ENCODE data around the gene CALML6.
A peak's percentile ranks its signal among the peaks of the same experiment; 100 is the strongest.

CALML6 gene

DNA sequence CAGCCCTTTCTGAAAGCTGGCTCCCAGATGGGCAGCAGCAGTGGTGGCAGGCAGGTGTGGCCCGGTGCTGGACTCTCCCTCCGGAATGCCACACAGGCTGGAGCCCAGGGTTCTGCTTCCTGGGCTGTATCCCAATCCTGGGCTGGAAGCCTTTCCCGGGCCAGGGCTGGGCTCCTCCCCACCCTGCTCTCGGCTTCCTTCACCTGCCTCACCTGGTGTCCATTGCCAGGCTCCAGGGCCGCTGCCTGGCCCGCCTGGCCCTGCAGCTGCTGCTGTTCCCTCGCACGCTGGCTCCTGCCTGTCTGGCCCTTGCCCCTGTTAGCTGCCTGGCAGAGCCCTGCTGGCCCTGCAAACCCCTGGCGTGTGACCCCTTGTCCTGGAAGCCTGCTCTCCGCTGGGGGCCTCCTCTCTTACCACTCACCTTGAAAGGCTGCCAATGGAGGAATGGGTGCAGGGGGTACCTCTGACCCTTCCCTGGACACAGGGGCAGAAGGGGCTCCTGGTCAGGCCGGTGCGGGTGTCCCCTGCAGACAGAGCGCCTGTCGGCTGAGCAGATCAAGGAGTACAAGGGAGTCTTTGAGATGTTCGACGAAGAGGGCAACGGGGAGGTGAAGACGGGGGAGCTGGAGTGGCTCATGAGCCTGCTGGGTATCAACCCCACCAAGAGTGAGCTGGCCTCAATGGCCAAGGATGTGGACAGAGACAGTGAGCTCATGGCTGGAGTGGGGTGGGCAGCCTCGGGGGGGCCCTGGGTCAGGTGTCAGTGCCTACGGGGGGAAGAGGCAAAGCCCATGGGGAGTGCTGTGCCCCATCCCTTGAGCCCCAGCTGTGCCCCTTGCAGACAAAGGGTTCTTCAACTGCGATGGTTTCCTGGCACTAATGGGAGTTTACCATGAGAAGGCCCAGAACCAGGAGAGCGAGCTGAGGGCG lies 1.1 kb downstream of the CALML6 start:
- H3K4me3 ChIP-seq (ENCODE audit: low read depth, low read length): no peak overlapping the region
- CTCF ChIA-PET: no interaction called here
- no peaks in the 10 kb centered on the region for H3K4me1 ChIP-seq (ENCODE audit: control insufficient read depth, insufficient read depth, low read length)
- no peaks in the 10 kb centered on the region for H3K36me3 ChIP-seq (ENCODE audit: control insufficient read depth in 2 of 2, insufficient read depth in 1 of 2, low read length in 2 of 2)
- POLR2A ChIA-PET: no interaction called here
- TF ChIP-seq ZNF510 (tag by site-specific recombination; IDR thresholded peaks at IDR 0.05; ENCODE audit: insufficient replicate concordance) (no peak), ZNF121 (tag by site-specific recombination; IDR thresholded peaks at IDR 0.05) (no peak), ZNF600 (tag by site-specific recombination; IDR thresholded peaks at IDR 0.05) (peak; percentile 82; the same call in 1 of the 2 replicates), GLIS2 (tag by site-specific recombination; IDR thresholded peaks at IDR 0.05) (0 out of 2 replicates have a peak, but pooled peaks have one; percentile 39)
- no peak overlapping the region for H3K27ac ChIP-seq (ENCODE audit: extremely low read depth, low read depth, low read length)
- H3K9me3 ChIP-seq (ENCODE audit: control insufficient read depth, insufficient read depth, low read depth, low read length): no peaks in the 10 kb centered on the region

DNA sequence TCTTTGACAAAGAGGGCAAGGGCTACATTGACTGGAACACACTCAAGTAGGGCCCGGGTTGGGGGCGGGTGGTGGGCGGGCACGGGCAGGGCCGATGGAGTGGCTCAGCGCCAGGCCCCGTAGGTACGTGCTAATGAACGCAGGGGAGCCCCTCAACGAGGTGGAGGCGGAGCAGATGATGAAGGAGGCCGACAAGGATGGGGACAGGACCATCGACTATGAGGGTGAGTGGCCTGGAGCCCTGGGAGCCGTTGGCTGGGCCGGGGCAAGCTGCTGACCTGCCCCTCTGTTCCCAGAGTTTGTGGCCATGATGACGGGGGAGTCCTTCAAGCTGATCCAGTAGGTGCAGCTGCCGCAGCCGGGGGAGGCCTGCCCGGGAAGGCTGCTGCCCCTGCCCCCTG lies 1.8 kb downstream of the CALML6 start:
- no peak overlapping the region for H3K4me3 ChIP-seq (ENCODE audit: low read depth, low read length)
- H3K27ac ChIP-seq (ENCODE audit: extremely low read depth, low read depth, low read length): no peak overlapping the region
- ChIA-PET CTCF (no interaction called here), POLR2A (no interaction called here)
- H3K4me1 ChIP-seq (ENCODE audit: control insufficient read depth, insufficient read depth, low read length): no peaks in the 10 kb centered on the region
- H3K36me3 ChIP-seq (ENCODE audit: control insufficient read depth in 2 of 2, insufficient read depth in 1 of 2, low read length in 2 of 2): no peaks in the 10 kb centered on the region
- TF ChIP-seq, protein P1, sequence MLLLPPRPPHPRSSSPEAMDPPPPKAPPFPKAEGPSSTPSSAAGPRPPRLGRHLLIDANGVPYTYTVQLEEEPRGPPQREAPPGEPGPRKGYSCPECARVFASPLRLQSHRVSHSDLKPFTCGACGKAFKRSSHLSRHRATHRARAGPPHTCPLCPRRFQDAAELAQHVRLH (tag by site-specific recombination; IDR thresholded peaks at IDR 0.05): no peak
- no peak for TF ChIP-seq ZNF571 (tag by site-specific recombination; IDR thresholded peaks at IDR 0.05)
- peak; percentile 33 for TF ChIP-seq SP2 (tag by site-specific recombination; IDR thresholded peaks at IDR 0.05)
- peak; percentile 71 for TF ChIP-seq EGR2 (tag by site-specific recombination; IDR thresholded peaks at IDR 0.05; ENCODE audit: low read depth)
- TF ChIP-seq HOXA7 (CRISPR knock-in tag; IDR thresholded peaks at IDR 0.05; ENCODE audit: borderline replicate concordance): no peak
- TF ChIP-seq, protein P2, sequence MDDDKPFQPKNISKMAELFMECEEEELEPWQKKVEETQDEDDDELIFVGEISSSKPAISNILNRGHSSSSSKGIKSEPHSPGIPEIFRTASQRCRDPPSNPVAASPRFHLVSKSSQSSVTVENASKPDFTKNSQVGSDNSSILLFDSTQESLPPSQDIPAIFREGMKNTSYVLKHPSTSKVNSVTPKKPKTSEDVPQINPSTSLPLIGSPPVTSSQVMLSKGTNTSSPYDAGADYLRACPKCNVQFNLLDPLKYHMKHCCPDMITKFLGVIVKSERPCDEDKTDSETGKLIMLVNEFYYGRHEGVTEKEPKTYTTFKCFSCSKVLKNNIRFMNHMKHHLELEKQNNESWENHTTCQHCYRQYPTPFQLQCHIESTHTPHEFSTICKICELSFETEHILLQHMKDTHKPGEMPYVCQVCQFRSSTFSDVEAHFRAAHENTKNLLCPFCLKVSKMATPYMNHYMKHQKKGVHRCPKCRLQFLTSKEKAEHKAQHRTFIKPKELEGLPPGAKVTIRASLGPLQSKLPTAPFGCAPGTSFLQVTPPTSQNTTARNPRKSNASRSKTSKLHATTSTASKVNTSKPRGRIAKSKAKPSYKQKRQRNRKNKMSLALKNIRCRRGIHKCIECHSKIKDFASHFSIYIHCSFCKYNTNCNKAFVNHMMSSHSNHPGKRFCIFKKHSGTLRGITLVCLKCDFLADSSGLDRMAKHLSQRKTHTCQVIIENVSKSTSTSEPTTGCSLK (tag by site-specific recombination; IDR thresholded peaks at IDR 0.05): no peak
- TF ChIP-seq ZFHX2 (tag by site-specific recombination; conservative IDR thresholded peaks at IDR 0.05): peak; percentile 86
- no peak for TF ChIP-seq ZNF175 (tag by site-specific recombination; IDR thresholded peaks at IDR 0.05)
- TF ChIP-seq, protein P3, sequence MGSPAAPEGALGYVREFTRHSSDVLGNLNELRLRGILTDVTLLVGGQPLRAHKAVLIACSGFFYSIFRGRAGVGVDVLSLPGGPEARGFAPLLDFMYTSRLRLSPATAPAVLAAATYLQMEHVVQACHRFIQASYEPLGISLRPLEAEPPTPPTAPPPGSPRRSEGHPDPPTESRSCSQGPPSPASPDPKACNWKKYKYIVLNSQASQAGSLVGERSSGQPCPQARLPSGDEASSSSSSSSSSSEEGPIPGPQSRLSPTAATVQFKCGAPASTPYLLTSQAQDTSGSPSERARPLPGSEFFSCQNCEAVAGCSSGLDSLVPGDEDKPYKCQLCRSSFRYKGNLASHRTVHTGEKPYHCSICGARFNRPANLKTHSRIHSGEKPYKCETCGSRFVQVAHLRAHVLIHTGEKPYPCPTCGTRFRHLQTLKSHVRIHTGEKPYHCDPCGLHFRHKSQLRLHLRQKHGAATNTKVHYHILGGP (tag by site-specific recombination; IDR thresholded peaks at IDR 0.05): no peak
- no peak for TF ChIP-seq ZNF792 (tag by site-specific recombination; IDR thresholded peaks at IDR 0.05)
- no peaks in the 10 kb centered on the region for H3K9me3 ChIP-seq (ENCODE audit: control insufficient read depth, insufficient read depth, low read depth, low read length)

DNA sequence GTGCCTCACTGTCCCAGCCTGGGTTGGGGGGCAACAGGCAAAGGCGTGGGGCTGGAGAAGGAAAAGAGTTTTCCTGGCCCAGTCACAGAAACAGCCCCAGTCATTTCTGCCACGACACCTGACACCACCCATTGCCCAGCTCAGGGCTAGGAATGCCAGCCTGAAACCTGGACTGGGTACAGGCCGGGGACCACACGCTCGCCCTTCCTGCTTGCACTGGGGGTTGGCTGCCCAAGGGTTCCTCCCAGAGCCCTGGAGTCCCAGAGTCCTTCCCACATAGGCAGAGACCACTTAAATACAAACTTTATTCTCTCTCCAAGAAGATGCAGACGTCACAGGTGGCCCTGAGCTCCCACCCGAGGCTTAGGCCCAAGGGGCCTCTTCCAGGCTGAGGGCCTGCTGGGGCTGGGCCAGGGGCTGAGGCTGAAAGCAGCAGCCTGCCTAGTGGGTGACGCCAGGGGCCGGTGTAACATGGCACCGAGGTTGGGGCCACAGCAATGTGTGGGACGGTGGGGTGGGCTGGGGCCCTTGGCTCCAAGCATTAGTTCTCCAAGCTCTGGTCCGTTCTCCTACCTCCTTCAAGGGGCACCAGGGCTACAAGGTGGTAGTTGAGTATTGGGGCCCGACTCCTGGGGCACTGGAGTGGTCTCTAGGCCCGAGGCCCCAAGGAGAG lies 2.4 kb downstream of the CALML6 start:
- Histone ChIP-seq H3K4me3 (ENCODE audit: low read depth, low read length) (no peak overlapping the region), H3K27ac (ENCODE audit: extremely low read depth, low read depth, low read length) (no peak overlapping the region), H3K4me1 (ENCODE audit: control insufficient read depth, insufficient read depth, low read length) (no peaks in the 10 kb centered on the region), H3K9me3 (ENCODE audit: control insufficient read depth, insufficient read depth, low read depth, low read length) (no peaks in the 10 kb centered on the region), H3K36me3 (ENCODE audit: control insufficient read depth in 2 of 2, insufficient read depth in 1 of 2, low read length in 2 of 2) (no peaks in the 10 kb centered on the region)
- POLR2A ChIA-PET: no interaction called here
- CTCF ChIA-PET: interaction anchor here (0.9 to 1.0 kb wide), 2 partner anchors 9 to 129 kb away, joined by 3 read pairs; no protein-coding TSS in a partner anchor
- TF ChIP-seq ZNF302 (tag by site-specific recombination; IDR thresholded peaks at IDR 0.05; ENCODE audit: low read depth) (no peak), ZFHX2 (tag by site-specific recombination; conservative IDR thresholded peaks at IDR 0.05) (no peak), ZBTB8A (tag by site-specific recombination; IDR thresholded peaks at IDR 0.05) (0 out of 2 replicates have a peak, but pooled peaks have one; percentile 13)
- TF ChIP-seq, protein P4, sequence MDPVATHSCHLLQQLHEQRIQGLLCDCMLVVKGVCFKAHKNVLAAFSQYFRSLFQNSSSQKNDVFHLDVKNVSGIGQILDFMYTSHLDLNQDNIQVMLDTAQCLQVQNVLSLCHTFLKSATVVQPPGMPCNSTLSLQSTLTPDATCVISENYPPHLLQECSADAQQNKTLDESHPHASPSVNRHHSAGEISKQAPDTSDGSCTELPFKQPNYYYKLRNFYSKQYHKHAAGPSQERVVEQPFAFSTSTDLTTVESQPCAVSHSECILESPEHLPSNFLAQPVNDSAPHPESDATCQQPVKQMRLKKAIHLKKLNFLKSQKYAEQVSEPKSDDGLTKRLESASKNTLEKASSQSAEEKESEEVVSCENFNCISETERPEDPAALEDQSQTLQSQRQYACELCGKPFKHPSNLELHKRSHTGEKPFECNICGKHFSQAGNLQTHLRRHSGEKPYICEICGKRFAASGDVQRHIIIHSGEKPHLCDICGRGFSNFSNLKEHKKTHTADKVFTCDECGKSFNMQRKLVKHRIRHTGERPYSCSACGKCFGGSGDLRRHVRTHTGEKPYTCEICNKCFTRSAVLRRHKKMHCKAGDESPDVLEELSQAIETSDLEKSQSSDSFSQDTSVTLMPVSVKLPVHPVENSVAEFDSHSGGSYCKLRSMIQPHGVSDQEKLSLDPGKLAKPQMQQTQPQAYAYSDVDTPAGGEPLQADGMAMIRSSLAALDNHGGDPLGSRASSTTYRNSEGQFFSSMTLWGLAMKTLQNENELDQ (tag by site-specific recombination; IDR thresholded peaks at IDR 0.05; ENCODE audit: low read depth): no peak
- TF ChIP-seq, protein P5, sequence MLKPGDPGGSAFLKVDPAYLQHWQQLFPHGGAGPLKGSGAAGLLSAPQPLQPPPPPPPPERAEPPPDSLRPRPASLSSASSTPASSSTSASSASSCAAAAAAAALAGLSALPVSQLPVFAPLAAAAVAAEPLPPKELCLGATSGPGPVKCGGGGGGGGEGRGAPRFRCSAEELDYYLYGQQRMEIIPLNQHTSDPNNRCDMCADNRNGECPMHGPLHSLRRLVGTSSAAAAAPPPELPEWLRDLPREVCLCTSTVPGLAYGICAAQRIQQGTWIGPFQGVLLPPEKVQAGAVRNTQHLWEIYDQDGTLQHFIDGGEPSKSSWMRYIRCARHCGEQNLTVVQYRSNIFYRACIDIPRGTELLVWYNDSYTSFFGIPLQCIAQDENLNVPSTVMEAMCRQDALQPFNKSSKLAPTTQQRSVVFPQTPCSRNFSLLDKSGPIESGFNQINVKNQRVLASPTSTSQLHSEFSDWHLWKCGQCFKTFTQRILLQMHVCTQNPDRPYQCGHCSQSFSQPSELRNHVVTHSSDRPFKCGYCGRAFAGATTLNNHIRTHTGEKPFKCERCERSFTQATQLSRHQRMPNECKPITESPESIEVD (tag by site-specific recombination; IDR thresholded peaks at IDR 0.05): no peak
